Activated naive CD4-positive, alpha-beta T cell treated with anti-CD3 and anti-CD28 coated beads, Interleukin-2, amount 10 ng/mL, durations not matched to agents 7 days and 5 days (primary cell): ENCODE data around the gene MIB2.
A peak's percentile ranks its signal among the peaks of the same experiment; 100 is the strongest.

ENCODE experiments used
- CTCF ChIA-PET: fragments of 350-600 bp; sonication (Branson Sonifier 250); formaldehyde crosslinking; loops from one replicate; lab custom pipeline; 2021; ENCODE audit warnings: antibody characterized with exemption; lab: Charles Lee
- DNase-seq: peaks from one replicate; pipeline ENCODE4 v3.0.0-alpha.2; 2020
- H3K27ac Mint-ChIP-seq: one replicate; pipeline ENCODE4 v1.8.0; 2021; ENCODE audit warnings: mild to moderate bottlenecking, moderate library complexity, mixed read lengths
- H3K27me3 Mint-ChIP-seq: one replicate; pipeline ENCODE4 v1.8.0; 2021; ENCODE audit warnings: mild to moderate bottlenecking, mixed read lengths
- H3K36me3 Mint-ChIP-seq: one replicate; pipeline ENCODE4 v1.8.0; 2021; ENCODE audit warnings: mixed read lengths
- H3K4me1 Mint-ChIP-seq: one replicate; pipeline ENCODE4 v1.8.0; 2021; ENCODE audit warnings: mixed read lengths
- H3K4me3 Mint-ChIP-seq: one replicate; pipeline ENCODE4 v1.8.0; 2021; ENCODE audit warnings: mild to moderate bottlenecking, moderate library complexity, mixed read lengths
- H3K9me3 Mint-ChIP-seq: one replicate; pipeline ENCODE4 v1.8.0; 2021; ENCODE audit warnings: mixed read lengths

MIB2 gene

GRCh38 chr1:1615256-1616044 lies at the start of gene MIB2:
TSS of gene MIB2 (plus strand) at chr1:1615500. CDS start at chr1:1623453, 7,953 bp downstream.
- CTCF ChIA-PET: interaction anchor here (0.7 kb wide), 1 partner anchor 12 kb away, joined by 3 read pairs; no protein-coding TSS in a partner anchor
- H3K27ac Mint-ChIP-seq: peak within 1 kb of the TSS; percentile 98

GRCh38 chr1:1567152-1567875 lies 48.0 kb upstream of the MIB2 start:
- H3K9me3 Mint-ChIP-seq: no peaks in the 10 kb centered on the region
- no peak overlapping the region for H3K4me3 Mint-ChIP-seq
- peaks cover 24% of the 10 kb centered on the region for H3K4me1 Mint-ChIP-seq
- peaks cover 40% of the 10 kb centered on the region for H3K36me3 Mint-ChIP-seq
- H3K27ac Mint-ChIP-seq: no peak overlapping the region
- H3K27me3 Mint-ChIP-seq: no peaks in the 10 kb centered on the region
- DNase-seq: no peak
- CTCF ChIA-PET: no interaction called here

More at GRCh38 chr1:1615256-1616044, at the start of gene MIB2:
- Mint-ChIP-seq H3K4me3 (peak within 1 kb of the TSS; percentile 87), H3K9me3 (no peaks in the 10 kb centered on the region), H3K4me1 (peaks cover 35% of the 10 kb centered on the region), H3K27me3 (no peaks in the 10 kb centered on the region), H3K36me3 (peaks cover 19% of the 10 kb centered on the region)
- peak; percentile 97 for DNase-seq

- H3K4me3 Mint-ChIP-seq: no peak overlapping the region
- no peak overlapping the region for H3K27ac Mint-ChIP-seq
- H3K36me3 Mint-ChIP-seq: peaks cover 39% of the 10 kb centered on the region
- CTCF ChIA-PET: no interaction called here
- no peaks in the 10 kb centered on the region for H3K9me3 Mint-ChIP-seq
- no peak for DNase-seq
- H3K27me3 Mint-ChIP-seq: no peaks in the 10 kb centered on the region
- H3K4me1 Mint-ChIP-seq: peaks cover 29% of the 10 kb centered on the region
Observed at GRCh38 chr1:1567891-1568291, 47.4 kb upstream of the MIB2 start.

DNA sequence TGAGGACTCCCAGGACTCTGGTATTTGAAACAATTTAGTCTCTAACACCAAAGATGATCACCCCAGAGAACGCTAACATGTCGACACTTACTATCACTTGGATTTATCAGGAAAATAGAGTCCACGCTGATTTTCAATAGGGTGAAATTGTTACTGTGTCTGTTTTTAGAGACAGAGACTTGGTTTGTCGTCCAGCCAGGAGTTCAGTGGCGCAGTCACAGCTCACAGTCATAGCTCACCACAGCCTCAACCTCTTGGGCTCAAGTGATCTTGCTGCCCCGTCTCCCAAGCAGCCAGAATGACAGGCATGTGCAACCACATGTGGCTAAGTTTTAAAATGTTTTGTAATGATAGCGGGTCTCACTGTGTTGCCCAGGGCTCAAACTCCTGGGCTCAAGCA lies 46.0 kb upstream of the MIB2 start:
- no peak overlapping the region for H3K4me3 Mint-ChIP-seq
- no peak for DNase-seq
- CTCF ChIA-PET: no interaction called here
- H3K36me3 Mint-ChIP-seq: peaks cover 37% of the 10 kb centered on the region
- no peaks in the 10 kb centered on the region for H3K9me3 Mint-ChIP-seq
- H3K27ac Mint-ChIP-seq: no peak overlapping the region
- H3K4me1 Mint-ChIP-seq: peaks cover 38% of the 10 kb centered on the region
- no peaks in the 10 kb centered on the region for H3K27me3 Mint-ChIP-seq

DNA sequence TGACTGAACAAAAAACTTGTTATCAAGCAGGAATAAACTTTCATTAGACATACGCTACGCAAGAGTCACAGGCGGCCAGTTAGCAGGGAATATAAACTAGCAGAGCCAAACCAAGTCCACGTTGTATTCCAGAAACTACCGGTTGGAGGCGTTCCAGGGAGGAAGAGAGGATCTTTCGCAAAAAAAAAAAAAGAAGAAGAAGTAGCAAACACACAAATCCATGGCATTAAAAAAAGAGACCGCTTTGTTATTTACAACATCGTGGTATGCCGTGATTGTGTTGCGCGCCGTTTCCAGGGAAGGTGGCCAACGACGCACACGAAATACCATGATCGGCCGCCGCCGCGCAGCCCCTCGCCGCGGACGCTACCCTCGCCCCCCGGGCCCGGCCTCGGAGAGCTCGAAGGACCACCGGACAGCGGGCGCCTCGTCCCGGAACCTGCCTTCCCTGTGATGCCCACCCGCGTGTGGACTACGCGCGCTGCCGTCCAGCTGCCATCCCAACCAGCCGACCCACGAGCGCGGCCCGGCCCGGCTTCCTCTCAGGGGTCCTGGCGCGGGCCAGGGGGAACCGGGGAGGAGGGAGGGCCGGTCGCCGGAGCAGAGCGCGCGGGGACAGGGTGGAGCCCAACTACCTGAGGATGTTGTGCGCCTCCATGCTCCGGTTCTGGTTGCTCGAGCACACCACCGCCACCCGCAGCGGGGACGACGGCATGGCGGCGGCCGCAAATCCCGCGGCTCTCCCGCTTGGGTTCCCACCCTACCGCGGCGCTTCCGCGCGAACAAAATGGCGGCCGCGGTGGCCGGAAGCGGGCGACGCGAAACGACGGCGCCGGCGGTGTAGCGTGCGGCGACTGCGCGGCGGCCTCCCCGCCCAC lies 41.2 kb upstream of the MIB2 start:
- peaks cover 17% of the 10 kb centered on the region for H3K36me3 Mint-ChIP-seq
- H3K9me3 Mint-ChIP-seq: no peaks in the 10 kb centered on the region
- peak overlapping the region; percentile 99 for H3K4me3 Mint-ChIP-seq
- peak overlapping the region; percentile 100 for H3K27ac Mint-ChIP-seq
- H3K27me3 Mint-ChIP-seq: peaks cover 20% of the 10 kb centered on the region
- CTCF ChIA-PET: no interaction called here
- DNase-seq: peak; percentile 79
- peaks cover 42% of the 10 kb centered on the region for H3K4me1 Mint-ChIP-seq

- DNase-seq: peak; percentile 95
- Mint-ChIP-seq H3K27ac (peak within 1 kb of the TSS; percentile 100), H3K27me3 (peaks cover 27% of the 10 kb centered on the region), H3K36me3 (peaks cover 17% of the 10 kb centered on the region), H3K4me3 (peak within 1 kb of the TSS; percentile 99), H3K9me3 (no peaks in the 10 kb centered on the region), H3K4me1 (peaks cover 37% of the 10 kb centered on the region)
- CTCF ChIA-PET: no interaction called here
Observed at GRCh38 chr1:1574721-1575537, 40.4 kb upstream of the MIB2 start, which contains the start of gene SSU72. TSS of gene SSU72 (minus strand) at chr1:1574863. CDS start at chr1:1574557, 306 bp downstream.

- Mint-ChIP-seq H3K9me3 (no peaks in the 10 kb centered on the region), H3K4me1 (peaks cover 24% of the 10 kb centered on the region), H3K27ac (no peak overlapping the region), H3K4me3 (no peak overlapping the region), H3K36me3 (peaks cover 8% of the 10 kb centered on the region), H3K27me3 (peaks cover 50% of the 10 kb centered on the region)
- CTCF ChIA-PET: interaction anchor here (0.9 kb wide), 1 partner anchor 15 kb away, joined by 3 read pairs; no protein-coding TSS in a partner anchor
- DNase-seq: no peak
Observed at GRCh38 chr1:1577367-1578011, 37.8 kb upstream of the MIB2 start.

- Mint-ChIP-seq H3K9me3 (no peaks in the 10 kb centered on the region), H3K4me1 (peaks cover 15% of the 10 kb centered on the region), H3K36me3 (peaks cover 5% of the 10 kb centered on the region), H3K27ac (no peak overlapping the region), H3K27me3 (peaks cover 59% of the 10 kb centered on the region), H3K4me3 (no peak overlapping the region)
- no peak for DNase-seq
- CTCF ChIA-PET: interaction anchor here (1.2 kb wide), 1 partner anchor 8 kb away, joined by 3 read pairs; no protein-coding TSS in a partner anchor
Observed at GRCh38 chr1:1578371-1578940, 36.8 kb upstream of the MIB2 start.

DNA sequence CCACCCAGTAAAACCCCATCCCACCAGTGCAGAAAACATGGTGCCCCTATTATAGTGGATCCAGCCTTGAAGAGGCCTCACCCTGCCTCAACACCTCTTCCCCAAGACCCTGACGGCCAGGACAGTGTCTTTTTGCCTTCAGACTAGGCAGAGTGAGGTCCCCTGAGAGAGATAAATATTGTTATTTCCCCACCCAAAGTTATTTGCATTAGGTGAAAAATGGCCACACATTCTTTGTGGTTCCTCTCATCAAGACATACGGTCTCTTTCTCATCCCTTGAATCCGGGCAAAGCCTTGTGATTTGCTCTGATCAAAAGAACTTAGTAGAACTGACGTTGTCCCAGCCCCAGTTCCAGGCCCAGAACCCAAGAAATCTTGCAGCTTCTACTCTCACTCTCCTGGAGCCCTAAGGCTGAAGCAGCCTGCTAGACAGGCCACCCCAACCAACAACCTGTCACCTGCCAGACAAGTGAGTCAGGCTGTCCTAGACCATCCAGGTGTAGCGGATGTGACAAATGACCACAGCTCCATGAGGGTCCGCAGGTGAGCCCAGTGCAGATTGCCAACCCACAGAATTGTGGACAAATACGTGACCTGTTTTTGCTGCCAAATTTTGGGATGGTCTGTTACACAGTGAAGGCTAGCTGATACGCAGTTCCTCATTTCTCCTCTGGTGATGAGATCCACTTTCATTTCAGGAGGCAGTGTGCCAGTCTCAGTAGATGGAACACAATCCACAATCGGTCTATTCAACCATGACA lies 32.5 kb upstream of the MIB2 start:
- H3K27ac Mint-ChIP-seq: no peak overlapping the region
- no peaks in the 10 kb centered on the region for H3K9me3 Mint-ChIP-seq
- no peak for DNase-seq
- CTCF ChIA-PET: no interaction called here
- H3K27me3 Mint-ChIP-seq: peaks cover 62% of the 10 kb centered on the region
- H3K4me1 Mint-ChIP-seq: peaks cover 6% of the 10 kb centered on the region
- H3K4me3 Mint-ChIP-seq: no peak overlapping the region
- H3K36me3 Mint-ChIP-seq: no peaks in the 10 kb centered on the region

- Mint-ChIP-seq H3K27ac (no peak overlapping the region), H3K4me3 (no peak overlapping the region), H3K4me1 (peaks cover 6% of the 10 kb centered on the region), H3K36me3 (no peaks in the 10 kb centered on the region), H3K27me3 (peaks cover 57% of the 10 kb centered on the region), H3K9me3 (no peaks in the 10 kb centered on the region)
- DNase-seq: no peak
- CTCF ChIA-PET: no interaction called here
Observed at GRCh38 chr1:1583347-1584010, 31.8 kb upstream of the MIB2 start.

- Mint-ChIP-seq H3K36me3 (no peaks in the 10 kb centered on the region), H3K4me1 (no peaks in the 10 kb centered on the region), H3K27me3 (peaks cover 15% of the 10 kb centered on the region), H3K27ac (no peak overlapping the region), H3K4me3 (no peak overlapping the region), H3K9me3 (no peaks in the 10 kb centered on the region)
- DNase-seq: no peak
- CTCF ChIA-PET: no interaction called here
Observed at GRCh38 chr1:1591452-1591851, 23.8 kb upstream of the MIB2 start.
